ENCODE results near the gene GCNT2.
"Not testable (repeated sequence)": the region's sequence is repeated elsewhere in the genome, so short reads cannot be mapped to it uniquely, and the experiment has no call there.

Gene GCNT2

GRCh38 chr6:10658910-10659698 is 138.0 kb downstream of the GCNT2 start:
- DNase-seq (ENCODE audit: low read depth in 1 of 2, low spot score in 1 of 2): no peak

GRCh38 chr6:10659699-10660348 is 138.7 kb downstream of the GCNT2 start:
- no peak for DNase-seq (ENCODE audit: low read depth in 1 of 2, low spot score in 1 of 2)

- not testable (repeated sequence) for DNase-seq (ENCODE audit: low read depth in 1 of 2, low spot score in 1 of 2)
Measured at GRCh38 chr6:10660431-10661191, 139.5 kb downstream of the GCNT2 start.

- DNase-seq (ENCODE audit: low read depth in 1 of 2, low spot score in 1 of 2): no peak
Measured at GRCh38 chr6:10662207-10662606, 141.1 kb downstream of the GCNT2 start.

GRCh38 chr6:10662742-10663141 is 141.6 kb downstream of the GCNT2 start:
- no peak for DNase-seq (ENCODE audit: low read depth in 1 of 2, low spot score in 1 of 2)

GRCh38 chr6:10665595-10665994 is 144.4 kb downstream of the GCNT2 start:
- not testable (repeated sequence) for DNase-seq (ENCODE audit: low read depth in 1 of 2, low spot score in 1 of 2)

GRCh38 chr6:10668126-10668917 is 147.2 kb downstream of the GCNT2 start:
- no peak for DNase-seq (ENCODE audit: low read depth in 1 of 2, low spot score in 1 of 2)

GRCh38 chr6:10676403-10676802 is 155.3 kb downstream of the GCNT2 start:
- DNase-seq (ENCODE audit: low read depth in 1 of 2, low spot score in 1 of 2): no peak

GRCh38 chr6:10678456-10678855 is 157.3 kb downstream of the GCNT2 start:
- DNase-seq (ENCODE audit: low read depth in 1 of 2, low spot score in 1 of 2): no peak

Data from activated CD4-positive, alpha-beta T cell treated with anti-CD3 and anti-CD28 coated beads, Interleukin-2, amount 50 U/mL, for 24 hours (primary cell).